GM06990 (cell line): ENCODE results near the gene BPIFB2.

Experiments used
- DNase-seq: peaks from one replicate; pipeline ENCODE4 v3.0.0-alpha.2; 2011; ENCODE audit not compliant: insufficient read length; ENCODE audit errors: extremely low read depth
- H3K27me3 ChIP-seq: replicated peaks from 2 replicates; pipeline ENCODE4 v1.6.0; 2011; ENCODE audit warnings: low read length; ENCODE audit not compliant: control insufficient read depth, insufficient read depth
- H3K36me3 ChIP-seq: 2 replicates; pipeline ENCODE4 v1.5.1; 2011; ENCODE audit warnings: low read length; ENCODE audit not compliant: control insufficient read depth, insufficient read depth
- H3K4me3 ChIP-seq: replicated peaks from 2 replicates; pipeline ENCODE4 v1.5.1; 2011; ENCODE audit warnings: low read depth, mild to moderate bottlenecking, control low read depth, low read length
- CTCF ChIP-seq: IDR thresholded peaks from 2 replicates; pipeline ENCODE4 v1.5.1; 2011; ENCODE audit warnings: low read length, control low read depth, mild to moderate bottlenecking, inconsistent platforms; ENCODE audit not compliant: insufficient read depth, poor library complexity, severe bottlenecking

The BPIFB2 gene

GRCh38 chr20:33030569-33030968, 23.1 kb downstream of the BPIFB2 start:
- H3K27me3 ChIP-seq, result no peaks in the 10 kb centered on the region
- DNase-seq, result no peak
- no peaks in the 10 kb centered on the region for H3K36me3 ChIP-seq
- H3K4me3 ChIP-seq, result no peak overlapping the region
- no peak for TF ChIP-seq CTCF

- TF ChIP-seq CTCF, result no peak
- DNase-seq, result no peak
- Histone ChIP-seq H3K4me3 (no peak within 1 kb of the TSS), H3K36me3 (no peaks in the 10 kb centered on the region), H3K27me3 (no peaks in the 10 kb centered on the region)
These were observed 24.0 kb downstream of the BPIFB2 start, which contains the start of gene BPIFB6 for GRCh38 chr20:33031531-33031930. Gene BPIFB6 (plus strand): TSS chr20:33031648. CDS start chr20:33031648, 0 bp downstream.

GRCh38 chr20:33032555-33032954, 25.1 kb downstream of the BPIFB2 start:
- Histone ChIP-seq H3K27me3 (no peaks in the 10 kb centered on the region), H3K36me3 (no peaks in the 10 kb centered on the region), H3K4me3 (no peak overlapping the region)
- no peak for TF ChIP-seq CTCF
- DNase-seq, result no peak

- Histone ChIP-seq H3K27me3 (no peaks in the 10 kb centered on the region), H3K4me3 (no peak overlapping the region), H3K36me3 (no peaks in the 10 kb centered on the region)
- DNase-seq, result no peak
- no peak for TF ChIP-seq CTCF
These were observed 25.9 kb downstream of the BPIFB2 start for GRCh38 chr20:33033381-33033780.

- no peaks in the 10 kb centered on the region for H3K27me3 ChIP-seq
- no peak overlapping the region for H3K4me3 ChIP-seq
- TF ChIP-seq CTCF, result no peak
- DNase-seq, result no peak
- no peaks in the 10 kb centered on the region for H3K36me3 ChIP-seq
These were observed 26.6 kb downstream of the BPIFB2 start for GRCh38 chr20:33034115-33034514.

GRCh38 chr20:33034901-33035492, 27.5 kb downstream of the BPIFB2 start:
- DNase-seq, result no peak
- TF ChIP-seq CTCF, result no peak
- no peaks in the 10 kb centered on the region for H3K27me3 ChIP-seq
- H3K36me3 ChIP-seq, result no peaks in the 10 kb centered on the region
- no peak overlapping the region for H3K4me3 ChIP-seq
